ENCODE results near the gene KCNG4.
"Not testable (repeated sequence)": the region's sequence is repeated elsewhere in the genome, so short reads cannot be mapped to it uniquely, and the experiment has no call there.

Gene KCNG4

GRCh38 chr16:84205976-84206691, 33.7 kb downstream of the KCNG4 start:
- H3K9ac ChIP-seq (ENCODE audit: low read length): no peak overlapping the region
- no peak overlapping the region for H3K4me3 ChIP-seq (ENCODE audit: low read length)

GRCh38 chr16:84205123-84205522, 34.7 kb downstream of the KCNG4 start:
- not testable (repeated sequence) for DNase-seq (ENCODE audit: low read depth); H3K4me1 ChIP-seq (ENCODE audit: control insufficient read depth, insufficient read depth, low read length); H3K36me3 ChIP-seq (ENCODE audit: control insufficient read depth, insufficient read depth, low read length, severe bottlenecking); H3K4me3 ChIP-seq (ENCODE audit: low read length); H3K9ac ChIP-seq (ENCODE audit: low read length); H3K9me3 ChIP-seq (ENCODE audit: control insufficient read depth, low read length)
- H3K27me3 ChIP-seq (replicated peaks; ENCODE audit: control insufficient read depth, insufficient read depth, low read length): peaks cover 33% of the 10 kb centered on the region

More at GRCh38 chr16:84205976-84206691, 33.7 kb downstream of the KCNG4 start:
- H3K36me3 ChIP-seq (ENCODE audit: control insufficient read depth, insufficient read depth, low read length, severe bottlenecking): no peaks in the 10 kb centered on the region
- no peaks in the 10 kb centered on the region for H3K4me1 ChIP-seq (ENCODE audit: control insufficient read depth, insufficient read depth, low read length)
- no peaks in the 10 kb centered on the region for H3K9me3 ChIP-seq (ENCODE audit: control insufficient read depth, low read length)
- no peak for DNase-seq (ENCODE audit: low read depth)
- H3K27me3 ChIP-seq (replicated peaks; ENCODE audit: control insufficient read depth, insufficient read depth, low read length): peaks cover 33% of the 10 kb centered on the region

GRCh38 chr16:84204551-84204950, 35.3 kb downstream of the KCNG4 start:
- H3K9ac ChIP-seq (ENCODE audit: low read length); H3K9me3 ChIP-seq (ENCODE audit: control insufficient read depth, low read length); H3K36me3 ChIP-seq (ENCODE audit: control insufficient read depth, insufficient read depth, low read length, severe bottlenecking); DNase-seq (ENCODE audit: low read depth); H3K4me1 ChIP-seq (ENCODE audit: control insufficient read depth, insufficient read depth, low read length); H3K4me3 ChIP-seq (ENCODE audit: low read length): not testable (repeated sequence)
- H3K27me3 ChIP-seq (replicated peaks; ENCODE audit: control insufficient read depth, insufficient read depth, low read length): peaks cover 33% of the 10 kb centered on the region

- no peaks in the 10 kb centered on the region for H3K9me3 ChIP-seq (ENCODE audit: control insufficient read depth, low read length)
- no peak overlapping the region for H3K9ac ChIP-seq (ENCODE audit: low read length)
- H3K4me1 ChIP-seq (ENCODE audit: control insufficient read depth, insufficient read depth, low read length): peaks cover 6% of the 10 kb centered on the region
- no peak for DNase-seq (ENCODE audit: low read depth)
- H3K4me3 ChIP-seq (ENCODE audit: low read length): no peak overlapping the region
- no peaks in the 10 kb centered on the region for H3K36me3 ChIP-seq (ENCODE audit: control insufficient read depth, insufficient read depth, low read length, severe bottlenecking)
- H3K27me3 ChIP-seq (replicated peaks; ENCODE audit: control insufficient read depth, insufficient read depth, low read length): peaks cover 23% of the 10 kb centered on the region
These were observed 40.0 kb downstream of the KCNG4 start for GRCh38 chr16:84199861-84200260.

- Histone ChIP-seq H3K36me3 (ENCODE audit: control insufficient read depth, insufficient read depth, low read length, severe bottlenecking) (no peaks in the 10 kb centered on the region), H3K4me3 (ENCODE audit: low read length) (no peak overlapping the region), H3K9ac (ENCODE audit: low read length) (no peak overlapping the region), H3K9me3 (ENCODE audit: control insufficient read depth, low read length) (no peaks in the 10 kb centered on the region), H3K27me3 (replicated peaks; ENCODE audit: control insufficient read depth, insufficient read depth, low read length) (peaks cover 23% of the 10 kb centered on the region), H3K4me1 (ENCODE audit: control insufficient read depth, insufficient read depth, low read length) (peaks cover 6% of the 10 kb centered on the region)
- DNase-seq (ENCODE audit: low read depth): no peak
These were observed 40.7 kb downstream of the KCNG4 start for GRCh38 chr16:84199097-84199496.

GRCh38 chr16:84198401-84198800, 41.4 kb downstream of the KCNG4 start:
- Histone ChIP-seq H3K4me3 (ENCODE audit: low read length) (no peak overlapping the region), H3K4me1 (ENCODE audit: control insufficient read depth, insufficient read depth, low read length) (peaks cover 6% of the 10 kb centered on the region), H3K36me3 (ENCODE audit: control insufficient read depth, insufficient read depth, low read length, severe bottlenecking) (no peaks in the 10 kb centered on the region), H3K9ac (ENCODE audit: low read length) (no peak overlapping the region), H3K9me3 (ENCODE audit: control insufficient read depth, low read length) (no peaks in the 10 kb centered on the region), H3K27me3 (replicated peaks; ENCODE audit: control insufficient read depth, insufficient read depth, low read length) (peaks cover 26% of the 10 kb centered on the region)
- DNase-seq (ENCODE audit: low read depth): peak; percentile 27

GRCh38 chr16:84197466-84198128, 42.2 kb downstream of the KCNG4 start:
- H3K36me3 ChIP-seq (ENCODE audit: control insufficient read depth, insufficient read depth, low read length, severe bottlenecking): no peaks in the 10 kb centered on the region
- peaks cover 6% of the 10 kb centered on the region for H3K4me1 ChIP-seq (ENCODE audit: control insufficient read depth, insufficient read depth, low read length)
- H3K27me3 ChIP-seq (replicated peaks; ENCODE audit: control insufficient read depth, insufficient read depth, low read length): peaks cover 24% of the 10 kb centered on the region
- no peak overlapping the region for H3K4me3 ChIP-seq (ENCODE audit: low read length)
- DNase-seq (ENCODE audit: low read depth): no peak
- no peaks in the 10 kb centered on the region for H3K9me3 ChIP-seq (ENCODE audit: control insufficient read depth, low read length)
- no peak overlapping the region for H3K9ac ChIP-seq (ENCODE audit: low read length)

GRCh38 chr16:84196727-84197394, 43.0 kb downstream of the KCNG4 start:
- DNase-seq (ENCODE audit: low read depth): no peak
- no peak overlapping the region for H3K9ac ChIP-seq (ENCODE audit: low read length)
- H3K36me3 ChIP-seq (ENCODE audit: control insufficient read depth, insufficient read depth, low read length, severe bottlenecking): no peaks in the 10 kb centered on the region
- H3K27me3 ChIP-seq (replicated peaks; ENCODE audit: control insufficient read depth, insufficient read depth, low read length): peaks cover 24% of the 10 kb centered on the region
- peaks cover 6% of the 10 kb centered on the region for H3K4me1 ChIP-seq (ENCODE audit: control insufficient read depth, insufficient read depth, low read length)
- no peak overlapping the region for H3K4me3 ChIP-seq (ENCODE audit: low read length)
- no peaks in the 10 kb centered on the region for H3K9me3 ChIP-seq (ENCODE audit: control insufficient read depth, low read length)

GRCh38 chr16:84196101-84196500, 43.7 kb downstream of the KCNG4 start:
- no peak overlapping the region for H3K4me3 ChIP-seq (ENCODE audit: low read length)
- H3K4me1 ChIP-seq (ENCODE audit: control insufficient read depth, insufficient read depth, low read length): peaks cover 6% of the 10 kb centered on the region
- DNase-seq (ENCODE audit: low read depth): no peak
- H3K27me3 ChIP-seq (replicated peaks; ENCODE audit: control insufficient read depth, insufficient read depth, low read length): peaks cover 25% of the 10 kb centered on the region
- H3K36me3 ChIP-seq (ENCODE audit: control insufficient read depth, insufficient read depth, low read length, severe bottlenecking): no peaks in the 10 kb centered on the region
- H3K9ac ChIP-seq (ENCODE audit: low read length): no peak overlapping the region
- no peaks in the 10 kb centered on the region for H3K9me3 ChIP-seq (ENCODE audit: control insufficient read depth, low read length)

GRCh38 chr16:84195201-84196093, 44.4 kb downstream of the KCNG4 start:
- no peak for DNase-seq (ENCODE audit: low read depth)
- H3K9me3 ChIP-seq (ENCODE audit: control insufficient read depth, low read length): no peaks in the 10 kb centered on the region
- no peak overlapping the region for H3K4me3 ChIP-seq (ENCODE audit: low read length)
- no peaks in the 10 kb centered on the region for H3K36me3 ChIP-seq (ENCODE audit: control insufficient read depth, insufficient read depth, low read length, severe bottlenecking)
- no peak overlapping the region for H3K9ac ChIP-seq (ENCODE audit: low read length)
- H3K27me3 ChIP-seq (replicated peaks; ENCODE audit: control insufficient read depth, insufficient read depth, low read length): peaks cover 25% of the 10 kb centered on the region
- H3K4me1 ChIP-seq (ENCODE audit: control insufficient read depth, insufficient read depth, low read length): peaks cover 6% of the 10 kb centered on the region

Measured in adipocyte (in vitro differentiated cells).